8988T (cell line): ENCODE results near the gene ZNF213.
"Not testable (repeated sequence)": the region's sequence is repeated elsewhere in the genome, so short reads cannot be mapped to it uniquely, and the experiment has no call there.

ENCODE experiments used
- DNase-seq: peaks from one replicate; pipeline ENCODE4 v3.0.0; 2011

Gene ZNF213

GRCh38 chr16:3129137-3130131, 5.4 kb upstream of the ZNF213 start:
- DNase-seq, result peak; percentile 7

DNA sequence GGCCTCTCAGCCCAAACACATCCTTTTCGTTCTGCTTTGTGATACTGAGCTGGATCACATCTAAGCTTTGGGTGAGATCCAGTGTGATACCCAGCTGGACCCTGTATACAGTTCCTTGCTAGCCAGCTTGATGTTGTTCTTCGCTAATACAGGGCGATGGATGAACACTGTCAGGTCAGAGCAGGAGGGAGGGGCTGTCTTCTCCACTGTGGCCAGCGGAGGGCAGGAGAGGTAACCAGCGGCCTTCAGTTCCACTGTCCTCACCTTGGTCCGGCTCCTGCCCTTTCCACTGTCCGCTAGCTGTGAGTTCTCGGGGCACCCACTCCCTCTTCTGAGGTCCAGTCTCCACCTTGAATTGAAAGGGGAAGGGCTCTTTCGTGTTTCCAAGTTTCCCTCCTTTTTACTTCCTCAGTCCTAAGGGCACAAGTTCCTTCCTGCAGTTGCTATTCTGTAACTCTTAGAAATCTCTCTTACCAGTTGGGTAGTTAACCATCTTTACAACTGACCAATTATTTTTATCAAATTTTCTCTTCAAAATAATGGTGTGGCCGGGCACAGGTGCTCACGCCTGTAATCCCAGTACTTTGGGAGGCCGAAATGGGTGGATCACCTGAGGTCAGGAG, 3.0 kb upstream of the ZNF213 start:
- peak; percentile 7 for DNase-seq

GRCh38 chr16:3133844-3134243, 985 bp upstream of the ZNF213 start:
- DNase-seq, result no peak

- DNase-seq, result no peak
Measured at GRCh38 chr16:3135126-3135715, 392 bp downstream of the ZNF213 start.

GRCh38 chr16:3137267-3137666, 2.4 kb downstream of the ZNF213 start:
- DNase-seq, result no peak

DNA sequence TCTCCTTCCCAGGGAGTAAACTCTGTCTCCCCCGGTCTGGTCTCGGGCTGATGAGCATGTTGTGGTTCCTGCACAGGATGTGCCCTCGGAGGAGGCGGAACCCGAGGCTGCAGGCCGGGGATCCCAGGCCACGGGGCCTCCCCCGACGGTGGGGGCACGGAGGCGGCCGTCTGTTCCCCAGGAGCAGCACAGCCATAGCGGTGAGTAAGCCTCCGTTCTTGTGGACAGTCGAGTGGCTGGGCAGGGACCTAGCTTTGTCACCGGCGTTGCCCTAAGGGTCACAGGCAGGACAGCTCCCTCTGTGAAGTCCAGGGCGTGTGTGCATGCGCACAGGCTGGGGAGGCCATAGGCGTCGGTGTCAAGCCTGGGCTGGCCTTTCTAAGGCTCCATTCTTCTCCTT, 3.5 kb downstream of the ZNF213 start:
- DNase-seq, result no peak

GRCh38 chr16:3138823-3139426, 4.1 kb downstream of the ZNF213 start:
- DNase-seq, result peak; percentile 2

GRCh38 chr16:3139561-3139960, 4.7 kb downstream of the ZNF213 start:
- DNase-seq, result not testable (repeated sequence)

GRCh38 chr16:3140603-3141427, 6.0 kb downstream of the ZNF213 start:
- no peak for DNase-seq

DNA sequence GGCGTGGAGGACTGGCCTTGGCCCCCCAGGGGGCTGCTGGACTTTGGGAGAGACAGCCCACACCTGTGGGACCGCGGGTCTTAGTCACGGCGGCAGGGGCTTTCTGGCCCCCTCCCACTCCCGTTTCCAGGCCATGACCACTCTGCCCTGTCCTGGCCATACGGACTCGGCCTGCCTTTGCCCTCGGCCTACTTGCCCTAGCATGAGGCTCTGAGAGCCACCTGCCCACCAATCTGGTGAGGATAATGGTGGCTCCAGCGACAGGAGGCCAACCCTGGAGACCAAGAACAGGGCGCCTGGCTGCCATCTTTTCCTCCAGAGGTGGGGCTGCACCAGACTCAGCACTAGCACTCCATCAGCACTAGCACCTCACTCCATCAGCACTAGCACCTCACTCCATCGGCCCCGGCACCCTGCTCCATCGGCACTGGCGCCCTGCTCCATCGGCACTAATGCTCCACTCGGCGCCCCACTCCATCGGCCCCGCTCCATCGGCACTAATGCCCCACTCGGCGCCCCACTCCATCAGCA, 7.0 kb downstream of the ZNF213 start:
- no peak for DNase-seq

GRCh38 chr16:3142327-3142726, 7.5 kb downstream of the ZNF213 start:
- no peak for DNase-seq

DNA sequence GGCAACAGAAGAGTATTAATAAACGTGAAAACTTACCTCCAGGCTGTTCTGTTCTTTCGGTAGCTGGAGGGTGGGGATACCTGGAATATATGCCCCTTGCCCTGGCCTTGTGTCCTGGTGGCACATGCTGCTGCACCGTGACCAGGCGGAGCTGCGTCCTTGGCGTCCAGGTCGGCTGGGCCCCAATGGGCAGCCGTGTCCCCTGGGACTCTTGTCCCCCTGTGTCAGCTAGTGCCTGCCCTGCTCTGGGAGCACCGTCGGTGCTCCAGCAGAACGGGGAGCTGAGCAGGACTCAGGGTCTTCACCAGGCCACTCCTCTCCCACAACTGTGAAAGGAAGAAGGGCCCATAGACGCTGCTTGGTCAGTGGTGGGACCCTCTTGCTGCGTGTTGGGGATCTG, 7.9 kb downstream of the ZNF213 start:
- DNase-seq, result no peak

GRCh38 chr16:3143189-3143588, 8.4 kb downstream of the ZNF213 start:
- no peak for DNase-seq

DNA sequence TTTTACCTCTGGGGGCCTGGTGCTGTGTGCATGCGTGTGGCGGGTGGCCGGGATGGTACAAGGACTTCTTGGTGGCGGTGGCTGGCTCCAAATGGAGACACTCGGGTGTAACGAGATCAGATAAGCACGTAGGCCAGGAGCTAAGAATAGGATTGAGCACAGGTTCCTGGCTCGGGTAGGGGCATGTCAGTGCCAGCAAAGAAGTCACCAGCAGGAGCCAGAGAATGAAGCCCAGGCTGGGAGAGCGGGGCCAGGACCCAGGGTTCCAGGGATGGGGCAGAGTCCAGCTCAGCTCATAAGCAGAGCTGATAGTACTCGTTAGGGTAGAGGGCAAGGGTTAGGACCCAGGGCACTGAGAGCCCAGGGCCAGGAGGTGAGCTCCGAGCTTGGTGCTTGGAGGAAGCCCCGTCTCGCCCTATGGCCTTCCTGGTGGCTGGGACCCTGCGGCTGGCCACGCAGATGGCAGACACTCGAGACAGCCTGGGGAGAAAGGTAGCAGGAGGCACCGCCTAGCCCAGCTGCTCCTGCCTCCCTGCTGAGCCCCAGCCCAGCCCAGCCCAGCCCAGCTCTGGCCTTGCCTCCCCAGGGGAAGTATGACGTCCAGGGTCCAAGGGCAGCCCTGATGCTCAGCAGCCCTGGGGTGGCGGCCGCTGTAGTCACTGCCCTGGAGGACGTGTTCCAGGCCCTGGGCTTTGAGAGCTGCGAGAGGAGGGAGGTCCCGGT, 8.9 kb downstream of the ZNF213 start:
- no peak for DNase-seq

DNA sequence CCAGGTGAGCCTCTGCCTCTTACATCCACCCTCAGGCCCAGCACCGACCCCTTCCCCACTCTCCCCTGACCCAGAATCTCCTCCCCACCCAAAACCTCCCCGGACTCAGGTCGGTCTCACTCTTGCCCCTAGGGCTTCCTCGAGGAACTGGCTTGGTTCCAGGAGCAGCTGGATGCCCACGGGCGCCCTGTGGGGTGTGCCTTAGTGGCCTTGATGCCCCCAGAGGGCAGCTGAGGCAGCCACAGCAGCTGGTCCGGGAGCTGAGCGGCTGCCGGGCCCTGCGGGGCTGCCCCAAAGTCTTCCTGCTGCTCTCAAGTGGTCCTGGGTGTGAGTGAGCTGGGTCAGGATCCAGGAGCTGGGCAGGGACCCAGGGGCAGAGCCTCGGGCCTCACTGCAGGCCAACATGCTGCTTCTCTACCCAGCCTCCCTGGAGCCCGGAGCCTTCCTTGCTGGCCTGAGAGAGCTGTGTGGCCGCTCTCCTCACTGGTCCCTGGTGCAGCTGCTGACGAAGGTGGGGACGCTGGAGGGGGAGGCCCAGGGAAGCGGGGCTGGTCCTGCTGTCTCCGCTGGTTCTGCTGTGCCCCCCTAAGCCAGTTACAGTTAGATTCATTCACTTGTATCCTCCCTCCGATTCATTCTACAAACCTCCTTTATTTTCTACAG, 9.6 kb downstream of the ZNF213 start:
- DNase-seq, result no peak

GRCh38 chr16:3145151-3145550, 10.3 kb downstream of the ZNF213 start:
- no peak for DNase-seq

DNA sequence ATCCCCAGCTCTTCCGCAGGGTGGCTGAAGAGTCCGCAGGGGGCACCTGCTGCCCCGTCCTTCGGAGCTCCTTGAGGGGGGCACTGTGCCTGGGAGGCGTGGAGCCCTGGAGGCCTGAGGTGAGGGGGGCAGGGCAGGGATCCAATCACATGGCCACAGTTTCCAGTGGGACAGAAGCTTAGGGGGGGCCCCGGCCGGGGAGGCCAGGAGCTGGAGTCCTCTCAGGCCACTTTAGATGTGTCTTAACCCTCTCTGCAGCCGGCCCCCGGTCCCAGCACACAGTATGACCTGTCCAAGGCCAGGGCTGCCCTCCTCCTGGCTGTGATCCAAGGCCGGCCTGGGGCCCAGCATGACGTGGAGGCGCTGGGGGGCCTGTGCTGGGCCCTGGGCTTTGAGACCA, 10.8 kb downstream of the ZNF213 start:
- no peak for DNase-seq

- DNase-seq, result no peak
Measured at GRCh38 chr16:3147046-3147756, 12.4 kb downstream of the ZNF213 start.

- DNase-seq, result no peak
Measured at GRCh38 chr16:3147757-3148104, 12.9 kb downstream of the ZNF213 start.
